Fibroblast of the aortic adventitia (primary cell): ENCODE data around the gene CHIA. TPM values are rescaled to one million over a fixed set of nuclear protein-coding genes. Genes with fewer than 3 reads are reported as not detected.

Experiments
- DNase-seq: peaks from one replicate; pipeline ENCODE4 v3.0.0-alpha.2; 2010; ENCODE audit warnings: low read depth
- H3K4me3 ChIP-seq: 2 replicates; pipeline ENCODE4 v1.5.1; 2011; ENCODE audit warnings: low read depth, mild to moderate bottlenecking, control low read depth, low read length, moderate library complexity
- CTCF ChIP-seq: IDR thresholded peaks from 2 replicates; pipeline ENCODE4 v1.5.1; 2011; ENCODE audit warnings: mild to moderate bottlenecking, low read length, control low read depth, inconsistent platforms; ENCODE audit not compliant: insufficient read depth
- total RNA-seq: library from RNA; depleted of rRNA; stranded (reverse); fragments of >200 nt; gene quantifications from 2 replicates; pipeline ENCODE4 v1.2.3, GENCODE V29; 2012; ENCODE audit warnings: low replicate concordance

CHIA gene
- not detected in 2 replicates for total RNA-seq

DNA sequence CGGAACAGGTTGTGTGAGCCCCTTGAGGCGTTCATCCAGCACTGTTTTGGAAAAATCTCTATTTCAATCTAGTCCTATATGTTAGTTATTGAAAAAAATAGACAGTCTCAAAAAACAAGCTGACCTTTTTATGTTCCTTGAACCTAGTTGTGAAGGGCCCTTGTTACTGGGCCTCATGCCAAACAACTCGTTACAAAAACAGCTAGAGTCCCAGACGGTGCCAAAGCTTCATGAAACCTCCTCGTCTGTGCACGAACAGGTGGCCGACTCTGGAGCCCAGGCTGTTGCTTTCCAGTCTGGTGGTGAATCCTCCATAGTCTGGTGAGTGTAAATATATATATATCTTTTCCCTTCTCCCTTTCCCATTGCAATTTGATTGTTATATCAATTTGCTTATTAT lies at the start of gene CHIA:
Gene CHIA (plus strand): TSS at position 222 of the 400 bp plus-strand sequence. CDS start 19,617 bp downstream, outside the sequence.
- no peak within 1 kb of the TSS for H3K4me3 ChIP-seq
- TF ChIP-seq CTCF = no peak
- no peak for DNase-seq

GRCh38 chr1:111241797-111242196 lies 48.9 kb upstream of the CHIA start:
- no peak overlapping the region for H3K4me3 ChIP-seq
- TF ChIP-seq CTCF = no peak
- no peak for DNase-seq

DNA sequence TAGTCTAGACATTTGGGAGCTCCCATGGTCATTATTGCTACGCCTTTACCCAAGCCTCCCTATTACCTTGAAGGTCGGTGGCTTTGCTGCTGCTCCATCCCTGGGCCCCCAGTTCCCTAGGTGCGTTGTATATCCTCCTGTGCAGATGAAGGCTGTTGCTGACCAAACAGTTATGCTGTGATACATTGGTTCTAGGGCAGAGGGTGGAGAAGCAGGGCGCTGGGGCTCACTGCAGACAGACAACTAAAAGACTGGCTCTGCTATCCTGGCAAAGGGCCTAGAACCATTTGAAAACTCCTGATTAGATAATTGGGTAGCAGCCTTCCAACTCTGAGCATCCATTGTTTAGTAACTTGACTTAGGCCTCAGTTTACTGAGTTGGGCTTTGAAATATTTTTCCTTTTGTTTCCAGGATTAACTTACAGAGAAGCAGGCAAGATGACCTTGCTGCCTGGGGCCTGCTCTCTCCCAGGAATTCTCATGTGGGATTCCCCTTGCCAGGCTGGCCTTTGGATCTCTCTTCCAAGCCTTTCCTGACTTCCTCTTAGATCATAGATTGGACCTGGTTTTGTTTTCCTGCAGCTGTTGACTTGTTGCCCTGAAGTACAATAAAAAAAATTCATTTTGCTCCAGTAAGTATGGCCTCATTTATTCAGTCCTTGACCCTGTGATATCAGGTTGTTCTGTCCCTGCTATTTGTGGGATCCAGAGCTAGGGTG lies 47.7 kb upstream of the CHIA start:
- DNase-seq = no peak
- H3K4me3 ChIP-seq = no peak overlapping the region
- no peak for TF ChIP-seq CTCF

DNA sequence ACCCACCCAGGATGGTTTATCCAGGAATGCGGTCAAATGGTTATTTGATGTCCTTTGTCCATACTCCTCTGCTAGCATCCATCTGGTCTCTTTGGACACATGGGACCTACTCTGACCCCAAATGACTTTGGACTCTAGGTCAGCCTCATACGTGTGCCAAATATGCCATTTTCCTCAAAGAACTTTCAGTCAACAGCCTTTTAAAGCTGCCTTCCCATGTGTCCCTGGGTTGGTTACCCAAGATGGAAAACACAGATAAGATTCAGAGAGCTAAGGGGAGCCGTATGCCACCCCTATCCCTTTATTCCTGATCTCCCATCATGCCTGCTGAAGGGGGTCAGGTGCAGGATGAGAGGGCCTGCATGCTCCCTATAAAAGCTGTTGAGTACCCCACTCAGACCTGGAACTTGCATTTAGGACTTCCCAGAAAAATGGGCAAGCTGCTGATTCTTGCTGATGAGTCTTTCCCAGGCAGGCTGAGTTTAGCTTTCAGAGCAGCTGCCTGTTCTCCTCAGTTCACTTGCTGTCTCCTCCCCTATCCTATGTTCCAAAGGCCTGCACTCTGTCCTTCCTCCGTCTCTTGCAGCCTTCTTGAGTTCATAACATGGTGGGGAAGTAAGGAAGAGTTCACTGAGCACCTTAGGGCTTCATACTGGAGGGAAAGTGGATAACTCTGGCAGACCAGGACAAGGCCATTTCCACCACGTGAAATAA lies 43.4 kb upstream of the CHIA start:
- no peak overlapping the region for H3K4me3 ChIP-seq
- TF ChIP-seq CTCF = no peak
- no peak for DNase-seq

- no peak overlapping the region for H3K4me3 ChIP-seq
- no peak for TF ChIP-seq CTCF
- DNase-seq = no peak
These were observed 40.7 kb upstream of the CHIA start for GRCh38 chr1:111249960-111250359.

- DNase-seq = no peak
- no peak for TF ChIP-seq CTCF
- H3K4me3 ChIP-seq = no peak overlapping the region
These were observed 39.1 kb upstream of the CHIA start for GRCh38 chr1:111251570-111251969.
